Activated CD8-positive, alpha-beta memory T cell treated with anti-CD3 and anti-CD28 coated beads, Interleukin-2, amount 10 ng/mL, durations not matched to agents 7 days and 5 days (primary cell): Measurements from ENCODE around the gene PDLIM7. TPM values are rescaled to one million over a fixed set of nuclear protein-coding genes. Genes with fewer than 3 reads are reported as not detected.

ENCODE experiments used
- ATAC-seq: fragments of 150-1000 bp; cut with Tn5 transposase; one replicate; pipeline ENCODE4 v1.10.0; 2021; ENCODE audit warnings: moderate library complexity
- CTCF ChIA-PET: fragments of 350-600 bp; sonication (Branson Sonifier 250); formaldehyde crosslinking; loops from one replicate; lab custom pipeline; 2021; ENCODE audit warnings: antibody characterized with exemption; lab: Charles Lee
- DNase-seq: peaks from one replicate; pipeline ENCODE4 v3.0.0-alpha.2; 2020
- H3K27ac Mint-ChIP-seq: one replicate; pipeline ENCODE4 v1.8.0; 2021; ENCODE audit warnings: mild to moderate bottlenecking, mixed read lengths
- H3K27me3 Mint-ChIP-seq: one replicate; pipeline ENCODE4 v1.8.0; 2021; ENCODE audit warnings: mixed read lengths
- H3K36me3 Mint-ChIP-seq: one replicate; pipeline ENCODE4 v1.8.0; 2021; ENCODE audit warnings: mild to moderate bottlenecking, mixed read lengths
- H3K4me1 Mint-ChIP-seq: one replicate; pipeline ENCODE4 v1.8.0; 2021; ENCODE audit warnings: mixed read lengths
- H3K4me3 Mint-ChIP-seq: one replicate; pipeline ENCODE4 v1.8.0; 2021; ENCODE audit warnings: mild to moderate bottlenecking, moderate library complexity, mixed read lengths
- H3K9me3 Mint-ChIP-seq: one replicate; pipeline ENCODE4 v1.8.0; 2022; ENCODE audit warnings: low read depth, mixed read lengths
- total RNA-seq, 2 experiments: library from RNA; stranded (reverse); gene quantifications; one replicate each; pipeline ENCODE4 v1.2.3, GENCODE V29; 2021

Gene PDLIM7
- total RNA-seq, 2 experiments from 2014 or later = 72.9 to 81.2 TPM

- Mint-ChIP-seq H3K27me3 (peaks cover 21% of the 10 kb centered on the region), H3K4me3 (peak overlapping the region; percentile 82), H3K4me1 (peaks cover 39% of the 10 kb centered on the region), H3K27ac (peak overlapping the region; percentile 72), H3K36me3 (no peaks in the 10 kb centered on the region), H3K9me3 (no peaks in the 10 kb centered on the region)
- ATAC-seq (peak; percentile 25), DNase-seq (peak; percentile 67)
- CTCF ChIA-PET = interaction anchor here (1.0 to 19.2 kb wide), 10 partner anchors 10 to 195 kb away, joined by 3 to 193 read pairs (median 5); partner anchors contain the start of genes DBN1, PRELID1 and RAB24
These were observed 796 bp upstream of the PDLIM7 start for GRCh38 chr5:177498013-177498787.

GRCh38 chr5:177496727-177497291 is 595 bp downstream of the PDLIM7 start:
- Mint-ChIP-seq H3K36me3 (peaks cover 4% of the 10 kb centered on the region), H3K4me1 (peaks cover 44% of the 10 kb centered on the region), H3K9me3 (no peaks in the 10 kb centered on the region), H3K27ac (no peak overlapping the region), H3K4me3 (peak overlapping the region; percentile 82), H3K27me3 (peaks cover 21% of the 10 kb centered on the region)
- CTCF ChIA-PET = interaction anchor here (0.6 to 19.2 kb wide), 8 partner anchors 20 to 193 kb away, joined by 3 to 193 read pairs (median 44); partner anchors contain the start of genes B4GALT7, DBN1, PRELID1 and RAB24
- no peak for DNase-seq
- no peak for ATAC-seq

GRCh38 chr5:177496070-177496726 is 1.2 kb downstream of the PDLIM7 start:
- no peak for ATAC-seq
- H3K27ac Mint-ChIP-seq = peak overlapping the region; percentile 19
- CTCF ChIA-PET = interaction anchor here (1.0 to 19.2 kb wide), 8 partner anchors 24 to 125 kb away, joined by 3 to 193 read pairs (median 43); partner anchors contain the start of genes DBN1 and TMED9

GRCh38 chr5:177495243-177496060 is 2.0 kb downstream of the PDLIM7 start:
- CTCF ChIA-PET = interaction anchor here (1.0 to 19.2 kb wide), 10 partner anchors 23 to 125 kb away, joined by 3 to 193 read pairs (median 9); partner anchors contain the start of genes DBN1, GRK6 and TMED9
- ATAC-seq (no peak), DNase-seq (peak; percentile 60)
- peaks cover 19% of the 10 kb centered on the region for H3K27me3 Mint-ChIP-seq
- H3K27ac Mint-ChIP-seq = peak overlapping the region; percentile 81
- peaks cover 41% of the 10 kb centered on the region for H3K4me1 Mint-ChIP-seq
- H3K4me3 Mint-ChIP-seq = peak overlapping the region; percentile 62
- no peaks in the 10 kb centered on the region for H3K9me3 Mint-ChIP-seq
- H3K36me3 Mint-ChIP-seq = peaks cover 10% of the 10 kb centered on the region

More at GRCh38 chr5:177496070-177496726, 1.2 kb downstream of the PDLIM7 start:
- no peak for DNase-seq
- Mint-ChIP-seq H3K4me3 (peak overlapping the region; percentile 62), H3K9me3 (no peaks in the 10 kb centered on the region), H3K27me3 (peaks cover 21% of the 10 kb centered on the region), H3K4me1 (peaks cover 44% of the 10 kb centered on the region), H3K36me3 (peaks cover 5% of the 10 kb centered on the region)

DNA sequence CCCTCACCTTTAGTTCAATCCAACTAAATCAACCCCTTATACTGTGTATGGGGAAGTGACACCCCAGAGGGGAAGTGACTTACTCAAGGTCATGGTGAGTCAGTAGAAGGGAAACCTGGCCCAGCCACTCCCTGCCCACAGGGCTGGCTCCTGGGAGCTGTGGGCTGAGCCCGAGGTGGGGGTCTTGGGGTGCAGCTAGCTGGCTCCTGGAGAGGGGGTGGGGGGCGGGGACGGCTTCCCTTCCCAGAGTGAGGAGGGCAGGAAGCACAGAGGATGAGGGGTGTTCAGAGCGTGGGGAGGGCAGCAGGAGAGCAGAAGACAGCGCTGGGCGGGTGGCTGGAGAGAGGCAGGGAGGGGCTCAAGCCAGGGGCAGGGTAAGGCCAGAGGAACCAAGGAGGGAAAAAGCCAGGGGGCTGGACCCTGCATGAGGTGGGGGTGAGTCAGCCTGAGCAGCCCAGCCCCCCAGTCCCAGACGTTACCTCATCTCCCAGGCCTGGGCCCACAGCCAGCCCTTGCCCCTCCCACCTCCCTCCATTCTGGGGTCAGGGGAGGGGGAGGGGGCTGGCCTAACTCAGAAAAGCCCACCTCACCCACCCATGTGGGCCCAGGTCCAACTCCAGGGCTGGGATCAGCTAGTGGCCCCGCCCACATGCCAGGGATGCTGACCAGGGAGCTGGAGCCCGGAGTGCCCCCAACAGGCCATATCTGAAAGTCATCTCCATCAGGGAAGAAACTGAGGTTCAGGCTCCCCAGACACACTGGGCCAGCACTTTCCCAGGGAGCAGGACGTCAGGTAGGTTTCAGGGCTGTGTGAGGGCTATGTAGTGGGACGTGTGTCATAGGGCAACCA is 2.8 kb downstream of the PDLIM7 start:
- Mint-ChIP-seq H3K4me3 (no peak overlapping the region), H3K27me3 (peaks cover 13% of the 10 kb centered on the region), H3K4me1 (peaks cover 41% of the 10 kb centered on the region), H3K27ac (peak overlapping the region; percentile 81), H3K9me3 (no peaks in the 10 kb centered on the region), H3K36me3 (peaks cover 12% of the 10 kb centered on the region)
- ATAC-seq (no peak), DNase-seq (peak; percentile 66)
- CTCF ChIA-PET = interaction anchor here (0.9 to 19.2 kb wide), 8 partner anchors 9 to 115 kb away, joined by 3 to 193 read pairs (median 4); partner anchors contain the start of genes DBN1, GRK6 and TMED9

DNA sequence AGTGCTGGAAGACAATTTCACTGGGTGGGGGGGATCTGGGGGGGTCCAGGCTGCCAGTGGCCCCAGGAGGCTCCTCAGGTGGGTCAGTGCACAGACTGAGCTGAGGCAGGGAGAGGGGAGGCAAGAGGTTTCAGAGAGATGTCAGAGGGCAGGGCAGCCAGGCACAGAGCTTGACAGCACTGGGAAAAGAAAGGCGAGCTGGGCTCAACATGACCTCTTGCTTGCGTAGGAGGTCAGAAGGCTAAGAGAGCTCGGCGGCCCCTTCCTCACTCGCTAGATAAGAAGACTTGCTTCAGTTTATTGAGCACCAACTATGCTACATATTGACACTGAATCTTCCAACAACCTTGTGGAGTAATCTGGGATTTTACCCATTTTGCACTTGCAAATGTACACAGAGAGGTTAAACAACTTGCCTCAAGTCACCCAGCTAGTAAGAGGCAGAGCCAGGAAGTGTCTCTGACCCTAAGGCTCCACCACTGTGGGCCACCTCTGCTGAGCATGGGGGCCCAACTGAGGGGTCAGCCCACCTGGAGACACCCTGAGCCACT is 3.5 kb downstream of the PDLIM7 start:
- peaks cover 8% of the 10 kb centered on the region for H3K27me3 Mint-ChIP-seq
- peaks cover 40% of the 10 kb centered on the region for H3K4me1 Mint-ChIP-seq
- peak overlapping the region; percentile 81 for H3K27ac Mint-ChIP-seq
- CTCF ChIA-PET = interaction anchor here (0.9 to 19.2 kb wide), 9 partner anchors 8 to 122 kb away, joined by 3 to 193 read pairs (median 5); partner anchors contain the start of genes DBN1 and GRK6
- DNase-seq (no peak), ATAC-seq (no peak)
- peaks cover 12% of the 10 kb centered on the region for H3K36me3 Mint-ChIP-seq
- no peak overlapping the region for H3K4me3 Mint-ChIP-seq
- no peaks in the 10 kb centered on the region for H3K9me3 Mint-ChIP-seq

DNA sequence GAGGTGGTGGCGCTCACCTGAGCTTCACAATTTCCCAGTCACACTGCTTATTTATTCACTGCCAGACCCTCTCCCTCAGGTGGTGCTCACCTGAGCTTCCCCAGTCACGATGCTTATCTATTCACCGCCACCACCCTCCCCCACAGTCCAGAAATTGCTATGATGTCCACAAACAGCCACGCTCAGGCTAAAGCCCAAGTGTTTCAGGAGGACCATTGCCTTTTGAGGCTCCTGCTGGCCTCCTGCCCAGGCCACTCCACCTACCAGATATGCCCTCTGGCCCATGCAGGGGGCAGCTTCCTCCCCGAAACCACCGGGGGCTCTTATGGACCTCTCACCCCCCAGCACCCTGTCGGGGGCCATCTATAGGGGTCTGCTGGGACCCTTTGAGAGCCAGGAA is 4.6 kb downstream of the PDLIM7 start:
- DNase-seq = no peak
- Mint-ChIP-seq H3K27ac (peak overlapping the region; percentile 30), H3K36me3 (peaks cover 12% of the 10 kb centered on the region), H3K4me1 (peaks cover 31% of the 10 kb centered on the region), H3K9me3 (no peaks in the 10 kb centered on the region), H3K4me3 (no peak overlapping the region), H3K27me3 (no peaks in the 10 kb centered on the region)
- no peak for ATAC-seq
- CTCF ChIA-PET = interaction anchor here (0.5 to 19.2 kb wide), 10 partner anchors 9 to 121 kb away, joined by 3 to 193 read pairs (median 5); partner anchors contain the start of gene DBN1

DNA sequence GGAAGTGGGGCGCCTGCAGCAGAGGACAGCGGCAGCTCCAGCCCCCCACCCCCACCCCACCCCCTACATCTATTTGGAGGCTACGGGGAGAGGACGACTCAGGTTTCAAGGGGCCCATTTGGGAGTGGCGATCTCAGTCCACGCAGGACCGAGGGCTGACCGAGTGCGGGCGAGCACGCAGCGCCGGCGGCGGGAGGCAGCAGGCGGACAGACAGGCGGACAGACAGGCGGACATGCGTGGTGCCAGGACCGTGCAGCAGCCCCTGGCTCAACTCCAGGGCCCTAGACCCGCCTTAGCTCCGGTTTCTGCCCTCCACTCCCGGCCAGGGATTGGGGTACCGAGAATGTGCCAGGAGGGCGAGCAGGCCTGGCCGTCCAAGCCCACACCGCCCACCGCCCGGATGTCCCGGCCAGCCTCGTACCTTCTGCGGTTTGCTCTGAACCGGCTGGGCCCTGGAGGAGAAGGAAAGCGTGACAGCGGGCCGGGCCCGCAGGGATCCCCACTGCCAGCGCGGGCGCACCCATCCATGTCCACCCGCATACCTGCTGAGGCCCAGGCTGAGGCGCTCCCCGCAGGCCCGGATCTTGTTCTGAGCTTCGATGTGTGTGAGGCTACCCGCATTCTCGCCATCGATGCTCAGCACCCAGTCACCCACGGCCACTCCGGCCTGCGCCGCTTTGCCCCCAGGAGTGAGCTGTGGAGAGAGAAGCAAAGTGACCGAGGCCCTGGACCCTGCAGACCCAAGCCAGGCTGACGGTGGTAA is 5.2 kb downstream of the PDLIM7 start:
- no peaks in the 10 kb centered on the region for H3K9me3 Mint-ChIP-seq
- H3K4me1 Mint-ChIP-seq = peaks cover 30% of the 10 kb centered on the region
- no peak for ATAC-seq
- H3K4me3 Mint-ChIP-seq = no peak overlapping the region
- H3K36me3 Mint-ChIP-seq = peaks cover 12% of the 10 kb centered on the region
- H3K27ac Mint-ChIP-seq = peak overlapping the region; percentile 30
- DNase-seq = no peak
- CTCF ChIA-PET = interaction anchor here (0.5 to 19.2 kb wide), 9 partner anchors 10 to 120 kb away, joined by 3 to 193 read pairs (median 5); partner anchors contain the start of gene DBN1
- H3K27me3 Mint-ChIP-seq = no peaks in the 10 kb centered on the region

GRCh38 chr5:177491429-177491945 is 5.9 kb downstream of the PDLIM7 start:
- H3K4me3 Mint-ChIP-seq = no peak overlapping the region
- no peak for DNase-seq
- peaks cover 13% of the 10 kb centered on the region for H3K36me3 Mint-ChIP-seq
- H3K9me3 Mint-ChIP-seq = no peaks in the 10 kb centered on the region
- H3K27me3 Mint-ChIP-seq = no peaks in the 10 kb centered on the region
- ATAC-seq = no peak
- no peak overlapping the region for H3K27ac Mint-ChIP-seq
- H3K4me1 Mint-ChIP-seq = peaks cover 30% of the 10 kb centered on the region
- CTCF ChIA-PET = interaction anchor here (1.0 to 19.2 kb wide), 3 partner anchors 14 to 34 kb away, joined by 4 to 193 read pairs (median 136); partner anchors contain the start of gene DBN1

DNA sequence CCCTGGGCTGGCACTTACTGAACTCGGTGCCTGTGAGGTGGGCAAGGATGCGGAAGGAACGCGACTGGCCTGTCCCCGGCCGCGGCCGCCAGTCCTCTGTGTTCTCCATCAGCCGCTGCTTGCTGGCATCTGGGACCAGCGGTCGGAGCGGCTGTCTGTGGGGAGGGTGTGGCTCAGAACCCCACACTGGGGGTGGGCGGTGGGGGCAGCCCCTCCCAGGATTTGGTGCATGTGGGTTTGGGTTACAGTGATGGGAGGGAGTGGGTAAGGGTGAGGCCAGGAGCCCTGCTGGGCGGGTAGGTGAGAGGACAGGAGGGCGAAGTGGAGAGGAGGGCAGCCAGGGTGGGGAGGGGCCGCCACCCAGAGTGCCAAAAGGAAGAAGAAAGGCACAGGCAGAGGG is 6.4 kb downstream of the PDLIM7 start:
- Mint-ChIP-seq H3K4me3 (no peak overlapping the region), H3K4me1 (peaks cover 27% of the 10 kb centered on the region), H3K36me3 (peaks cover 15% of the 10 kb centered on the region), H3K9me3 (no peaks in the 10 kb centered on the region), H3K27ac (no peak overlapping the region), H3K27me3 (no peaks in the 10 kb centered on the region)
- DNase-seq (no peak), ATAC-seq (no peak)
- CTCF ChIA-PET = interaction anchor here (1.0 to 19.2 kb wide), 2 partner anchors 13 to 33 kb away, joined by 4 to 193 read pairs; no protein-coding TSS in a partner anchor
